WTC11 (cell line): ENCODE measurements around the gene EML4. TPM values are rescaled to one million over a fixed set of nuclear protein-coding genes. Genes with fewer than 3 reads are reported as not detected.
A peak's percentile ranks its signal among the peaks of the same experiment; 100 is the strongest.

Experiments
- ATAC-seq: fragments of 200-7000 bp; cut with Tn5 transposase; 2 replicates; pipeline ENCODE4 v1.10.0; 2021; ENCODE audit warnings: mild to moderate bottlenecking, moderate library complexity
- CTCF ChIA-PET: fragments of 300-600 bp; sonication (Branson Sonifier 250); formaldehyde crosslinking; loops from one replicate; lab custom pipeline; 2021; ENCODE audit warnings: antibody characterized with exemption; lab: Charles Lee
- POLR2A ChIA-PET: fragments of 350-600 bp; sonication (Branson Sonifier 250); formaldehyde crosslinking; loops from one replicate; lab custom pipeline; 2021; ENCODE audit warnings: antibody characterized with exemption; lab: Charles Lee
- DNase-seq: peaks from one replicate; pipeline ENCODE4 v3.0.0; 2021; ENCODE audit warnings: low spot score
- H3K27ac Mint-ChIP-seq: 2 replicates; pipeline ENCODE4 v1.8.0; 2021; ENCODE audit warnings: mixed read lengths
- H3K27me3 Mint-ChIP-seq: 2 replicates; pipeline ENCODE4 v1.8.0; 2021; ENCODE audit warnings: low read depth, mild to moderate bottlenecking, moderate library complexity, mixed read lengths
- H3K36me3 Mint-ChIP-seq: 2 replicates; pipeline ENCODE4 v1.8.0; 2021; ENCODE audit warnings: mixed read lengths
- H3K4me1 Mint-ChIP-seq: 2 replicates; pipeline ENCODE4 v1.8.0; 2022; ENCODE audit warnings: mixed read lengths
- H3K4me3 Mint-ChIP-seq: 2 replicates; pipeline ENCODE4 v1.8.0; 2021; ENCODE audit warnings: mild to moderate bottlenecking, moderate library complexity, mixed read lengths
- H3K9me3 Mint-ChIP-seq: 2 replicates; pipeline ENCODE4 v1.8.0; 2021; ENCODE audit warnings: mixed read lengths
- ATF1 ChIP-seq: sonication (generic); formaldehyde crosslinking; IDR thresholded peaks from 2 replicates; pipeline ENCODE4 v1.8.1; 2023; ENCODE audit warnings: mild to moderate bottlenecking, moderate library complexity, missing genetic modification reagents
- CREM ChIP-seq: sonication (generic); formaldehyde crosslinking; IDR thresholded peaks from 2 replicates; pipeline ENCODE4 v1.8.1; 2022; ENCODE audit warnings: mild to moderate bottlenecking, missing genetic modification reagents, moderate library complexity
- ELF4 ChIP-seq: sonication (generic); formaldehyde crosslinking; IDR thresholded peaks from 2 replicates; pipeline ENCODE4 v1.8.1; 2022; ENCODE audit warnings: low read depth, mild to moderate bottlenecking, moderate library complexity, missing genetic modification reagents
- ESRRA ChIP-seq: sonication (generic); formaldehyde crosslinking; IDR thresholded peaks from 2 replicates; pipeline ENCODE4 v1.8.1; 2022; ENCODE audit warnings: mild to moderate bottlenecking, missing genetic modification reagents, borderline replicate concordance
- FOXJ3 ChIP-seq: sonication (generic); formaldehyde crosslinking; IDR thresholded peaks from 2 replicates; pipeline ENCODE4 v1.9.0; 2021; ENCODE audit warnings: missing genetic modification reagents, mild to moderate bottlenecking, borderline replicate concordance
- FOXK1 ChIP-seq: sonication (generic); formaldehyde crosslinking; IDR thresholded peaks from 2 replicates; pipeline ENCODE4 v1.8.0; 2022; ENCODE audit warnings: mild to moderate bottlenecking, moderate library complexity, missing genetic modification reagents
- FOXP1 ChIP-seq: sonication (generic); formaldehyde crosslinking; IDR thresholded peaks from 2 replicates; pipeline ENCODE4 v1.8.0; 2022; ENCODE audit warnings: missing genetic modification reagents, mild to moderate bottlenecking, moderate library complexity, borderline replicate concordance
- NFE2L1 ChIP-seq: sonication (generic); formaldehyde crosslinking; IDR thresholded peaks from 2 replicates; pipeline ENCODE4 v1.8.1; 2023; ENCODE audit warnings: missing genetic modification reagents
- NFYB ChIP-seq: sonication (generic); formaldehyde crosslinking; conservative IDR thresholded peaks from 2 replicates; pipeline ENCODE4 v1.8.0; 2022; ENCODE audit warnings: low read depth, missing genetic modification reagents
- SMAD3 ChIP-seq: sonication (generic); formaldehyde crosslinking; IDR thresholded peaks from 2 replicates; pipeline ENCODE4 v1.8.0; 2022; ENCODE audit warnings: missing genetic modification reagents, mild to moderate bottlenecking, borderline replicate concordance
- SP1 ChIP-seq: sonication (generic); formaldehyde crosslinking; conservative IDR thresholded peaks from 2 replicates; pipeline ENCODE4 v1.8.1; 2022; ENCODE audit warnings: missing genetic modification reagents
- TEAD1 ChIP-seq: sonication (generic); formaldehyde crosslinking; IDR thresholded peaks from 2 replicates; pipeline ENCODE4 v1.8.0; 2022; ENCODE audit warnings: mild to moderate bottlenecking, missing genetic modification reagents
- ZNF416 ChIP-seq: fragments of 250-450 bp; sonication (Bioruptor Pico); IDR thresholded peaks from 2 replicates; pipeline ENCODE4 v1.9.0; 2021; ENCODE audit warnings: mild to moderate bottlenecking, inconsistent platforms
- ZNF423 ChIP-seq: fragments of 250-450 bp; sonication (Bioruptor Pico); IDR thresholded peaks from 2 replicates; pipeline ENCODE4 v2.1.2; 2022; ENCODE audit warnings: mild to moderate bottlenecking, moderate library complexity
- total RNA-seq: library from RNA; stranded (reverse); gene quantifications from 3 replicates; pipeline ENCODE4 v1.2.3, GENCODE V29; 2021
- TF ChIP-seq, protein P1 (sequence below): fragments of 250-450 bp; sonication (Bioruptor Pico); IDR thresholded peaks from 2 replicates; pipeline ENCODE4 v1.9.0; 2021; ENCODE audit warnings: moderate library complexity, mild to moderate bottlenecking, inconsistent platforms, borderline replicate concordance
- TF ChIP-seq, protein P2 (sequence below): sonication (generic); formaldehyde crosslinking; IDR thresholded peaks from 2 replicates; pipeline ENCODE4 v1.8.1; 2022; ENCODE audit warnings: low read depth, missing genetic modification reagents, borderline replicate concordance
- TF ChIP-seq, protein P3 (sequence below): sonication (generic); formaldehyde crosslinking; IDR thresholded peaks from 2 replicates; pipeline ENCODE4 v1.8.1; 2022; ENCODE audit warnings: low read depth, mild to moderate bottlenecking, moderate library complexity, missing genetic modification reagents, borderline replicate concordance
- TF ChIP-seq, protein P4 (sequence below): sonication (generic); formaldehyde crosslinking; IDR thresholded peaks from 2 replicates; pipeline ENCODE4 v1.8.0; 2022; ENCODE audit warnings: missing genetic modification reagents
- TF ChIP-seq, protein P5 (sequence below): fragments of 200-600 bp; IDR thresholded peaks from 2 replicates; pipeline ENCODE4 v1.8.0; 2022; ENCODE audit warnings: antibody characterized with exemption
- TF ChIP-seq, protein P6 (sequence below): sonication (generic); formaldehyde crosslinking; IDR thresholded peaks from 2 replicates; pipeline ENCODE4 v1.8.0; 2022; ENCODE audit warnings: mild to moderate bottlenecking, missing genetic modification reagents

EML4 gene
- total RNA-seq, 1 experiment from 2014 or later = 89.9 TPM

DNA sequence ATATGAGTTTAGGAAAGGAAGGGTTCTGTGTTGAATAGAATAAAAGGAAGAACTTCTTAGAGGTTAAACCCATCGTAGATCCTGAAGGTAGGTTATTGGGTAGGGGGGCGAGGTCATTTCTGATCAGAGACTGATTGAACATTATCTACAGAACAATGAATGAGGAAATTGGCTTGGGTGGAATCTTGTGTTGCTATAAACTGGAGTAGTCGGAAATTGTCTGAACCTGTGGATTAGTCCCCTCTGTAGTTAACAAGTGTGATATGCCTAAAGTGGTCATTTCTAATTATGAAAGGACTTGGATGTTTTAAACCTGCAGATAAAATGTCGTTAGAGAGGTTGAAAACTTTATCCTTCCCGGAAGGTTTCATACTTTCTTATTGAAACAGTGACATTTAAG, 42.1 kb downstream of the EML4 start:
- CTCF ChIA-PET = interaction anchor here (0.8 kb wide), 1 partner anchor 156 kb away, joined by 3 read pairs; no protein-coding TSS in a partner anchor
- H3K9me3 Mint-ChIP-seq = no peaks in the 10 kb centered on the region
- no peak for ATAC-seq
- no peak for DNase-seq
- no peaks in the 10 kb centered on the region for H3K27me3 Mint-ChIP-seq
- peaks cover 25% of the 10 kb centered on the region for H3K4me1 Mint-ChIP-seq
- no peak overlapping the region for H3K4me3 Mint-ChIP-seq
- POLR2A ChIA-PET = no interaction called here
- H3K27ac Mint-ChIP-seq = peak overlapping the region; percentile 4; the same call in 1 of the 2 replicates
- TF ChIP-seq ZNF416 = no peak
- H3K36me3 Mint-ChIP-seq = no peaks in the 10 kb centered on the region

DNA sequence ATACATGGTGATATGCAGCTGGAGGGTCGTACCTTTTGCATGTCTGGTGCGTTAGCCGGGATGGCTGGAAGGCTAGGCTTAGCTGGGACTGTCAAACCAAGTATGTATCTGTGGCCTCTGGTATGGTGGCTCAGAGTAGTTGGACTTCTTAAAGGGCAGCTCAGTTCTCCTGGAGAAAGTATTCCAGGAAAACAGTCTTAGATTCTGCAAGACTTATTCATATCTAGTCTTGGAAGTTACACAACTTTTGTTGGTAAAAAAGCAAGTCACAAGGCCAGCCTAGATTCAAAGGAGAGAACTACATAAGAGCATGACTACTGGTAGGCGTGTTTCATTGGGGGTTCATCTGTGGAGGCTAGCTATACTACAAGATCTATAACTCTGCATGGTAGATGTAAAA, 45.5 kb downstream of the EML4 start:
- H3K36me3 Mint-ChIP-seq = peaks cover 8% of the 10 kb centered on the region
- CTCF ChIA-PET = no interaction called here
- peaks cover 7% of the 10 kb centered on the region for H3K9me3 Mint-ChIP-seq
- POLR2A ChIA-PET = no interaction called here
- peak overlapping the region; percentile 44; the same call in 1 of the 2 replicates for H3K27ac Mint-ChIP-seq
- no peak for TF ChIP-seq NFE2L1 (CRISPR knock-in tag)
- no peak for TF ChIP-seq TEAD1 (CRISPR knock-in tag)
- TF ChIP-seq, protein P1, sequence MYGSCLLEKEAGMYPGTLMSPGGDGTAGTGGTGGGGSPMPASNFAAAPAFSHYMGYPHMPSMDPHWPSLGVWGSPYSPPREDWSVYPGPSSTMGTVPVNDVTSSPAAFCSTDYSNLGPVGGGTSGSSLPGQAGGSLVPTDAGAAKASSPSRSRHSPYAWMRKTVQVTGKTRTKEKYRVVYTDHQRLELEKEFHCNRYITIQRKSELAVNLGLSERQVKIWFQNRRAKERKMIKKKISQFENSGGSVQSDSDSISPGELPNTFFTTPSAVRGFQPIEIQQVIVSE = no peak
- TF ChIP-seq, protein P2, sequence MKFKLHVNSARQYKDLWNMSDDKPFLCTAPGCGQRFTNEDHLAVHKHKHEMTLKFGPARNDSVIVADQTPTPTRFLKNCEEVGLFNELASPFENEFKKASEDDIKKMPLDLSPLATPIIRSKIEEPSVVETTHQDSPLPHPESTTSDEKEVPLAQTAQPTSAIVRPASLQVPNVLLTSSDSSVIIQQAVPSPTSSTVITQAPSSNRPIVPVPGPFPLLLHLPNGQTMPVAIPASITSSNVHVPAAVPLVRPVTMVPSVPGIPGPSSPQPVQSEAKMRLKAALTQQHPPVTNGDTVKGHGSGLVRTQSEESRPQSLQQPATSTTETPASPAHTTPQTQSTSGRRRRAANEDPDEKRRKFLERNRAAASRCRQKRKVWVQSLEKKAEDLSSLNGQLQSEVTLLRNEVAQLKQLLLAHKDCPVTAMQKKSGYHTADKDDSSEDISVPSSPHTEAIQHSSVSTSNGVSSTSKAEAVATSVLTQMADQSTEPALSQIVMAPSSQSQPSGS (CRISPR knock-in tag) = no peak
- TF ChIP-seq, protein P3, sequence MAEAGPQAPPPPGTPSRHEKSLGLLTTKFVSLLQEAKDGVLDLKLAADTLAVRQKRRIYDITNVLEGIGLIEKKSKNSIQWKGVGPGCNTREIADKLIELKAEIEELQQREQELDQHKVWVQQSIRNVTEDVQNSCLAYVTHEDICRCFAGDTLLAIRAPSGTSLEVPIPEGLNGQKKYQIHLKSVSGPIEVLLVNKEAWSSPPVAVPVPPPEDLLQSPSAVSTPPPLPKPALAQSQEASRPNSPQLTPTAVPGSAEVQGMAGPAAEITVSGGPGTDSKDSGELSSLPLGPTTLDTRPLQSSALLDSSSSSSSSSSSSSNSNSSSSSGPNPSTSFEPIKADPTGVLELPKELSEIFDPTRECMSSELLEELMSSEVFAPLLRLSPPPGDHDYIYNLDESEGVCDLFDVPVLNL (CRISPR knock-in tag) = no peak
- TF ChIP-seq CREM = no peak
- TF ChIP-seq ESRRA (CRISPR knock-in tag) = no peak
- TF ChIP-seq SP1 (CRISPR knock-in tag) = no peak
- no peak for TF ChIP-seq FOXP1 (CRISPR knock-in tag)
- TF ChIP-seq ATF1 (CRISPR knock-in tag) = no peak
- TF ChIP-seq, protein P4, sequence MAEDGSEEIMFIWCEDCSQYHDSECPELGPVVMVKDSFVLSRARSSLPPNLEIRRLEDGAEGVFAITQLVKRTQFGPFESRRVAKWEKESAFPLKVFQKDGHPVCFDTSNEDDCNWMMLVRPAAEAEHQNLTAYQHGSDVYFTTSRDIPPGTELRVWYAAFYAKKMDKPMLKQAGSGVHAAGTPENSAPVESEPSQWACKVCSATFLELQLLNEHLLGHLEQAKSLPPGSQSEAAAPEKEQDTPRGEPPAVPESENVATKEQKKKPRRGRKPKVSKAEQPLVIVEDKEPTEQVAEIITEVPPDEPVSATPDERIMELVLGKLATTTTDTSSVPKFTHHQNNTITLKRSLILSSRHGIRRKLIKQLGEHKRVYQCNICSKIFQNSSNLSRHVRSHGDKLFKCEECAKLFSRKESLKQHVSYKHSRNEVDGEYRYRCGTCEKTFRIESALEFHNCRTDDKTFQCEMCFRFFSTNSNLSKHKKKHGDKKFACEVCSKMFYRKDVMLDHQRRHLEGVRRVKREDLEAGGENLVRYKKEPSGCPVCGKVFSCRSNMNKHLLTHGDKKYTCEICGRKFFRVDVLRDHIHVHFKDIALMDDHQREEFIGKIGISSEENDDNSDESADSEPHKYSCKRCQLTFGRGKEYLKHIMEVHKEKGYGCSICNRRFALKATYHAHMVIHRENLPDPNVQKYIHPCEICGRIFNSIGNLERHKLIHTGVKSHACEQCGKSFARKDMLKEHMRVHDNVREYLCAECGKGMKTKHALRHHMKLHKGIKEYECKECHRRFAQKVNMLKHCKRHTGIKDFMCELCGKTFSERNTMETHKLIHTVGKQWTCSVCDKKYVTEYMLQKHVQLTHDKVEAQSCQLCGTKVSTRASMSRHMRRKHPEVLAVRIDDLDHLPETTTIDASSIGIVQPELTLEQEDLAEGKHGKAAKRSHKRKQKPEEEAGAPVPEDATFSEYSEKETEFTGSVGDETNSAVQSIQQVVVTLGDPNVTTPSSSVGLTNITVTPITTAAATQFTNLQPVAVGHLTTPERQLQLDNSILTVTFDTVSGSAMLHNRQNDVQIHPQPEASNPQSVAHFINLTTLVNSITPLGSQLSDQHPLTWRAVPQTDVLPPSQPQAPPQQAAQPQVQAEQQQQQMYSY (CRISPR knock-in tag) = no peak
- no peak for TF ChIP-seq ELF4
- no peak for TF ChIP-seq FOXK1 (CRISPR knock-in tag)
- no peak for TF ChIP-seq NFYB (CRISPR knock-in tag)
- TF ChIP-seq, protein P5, sequence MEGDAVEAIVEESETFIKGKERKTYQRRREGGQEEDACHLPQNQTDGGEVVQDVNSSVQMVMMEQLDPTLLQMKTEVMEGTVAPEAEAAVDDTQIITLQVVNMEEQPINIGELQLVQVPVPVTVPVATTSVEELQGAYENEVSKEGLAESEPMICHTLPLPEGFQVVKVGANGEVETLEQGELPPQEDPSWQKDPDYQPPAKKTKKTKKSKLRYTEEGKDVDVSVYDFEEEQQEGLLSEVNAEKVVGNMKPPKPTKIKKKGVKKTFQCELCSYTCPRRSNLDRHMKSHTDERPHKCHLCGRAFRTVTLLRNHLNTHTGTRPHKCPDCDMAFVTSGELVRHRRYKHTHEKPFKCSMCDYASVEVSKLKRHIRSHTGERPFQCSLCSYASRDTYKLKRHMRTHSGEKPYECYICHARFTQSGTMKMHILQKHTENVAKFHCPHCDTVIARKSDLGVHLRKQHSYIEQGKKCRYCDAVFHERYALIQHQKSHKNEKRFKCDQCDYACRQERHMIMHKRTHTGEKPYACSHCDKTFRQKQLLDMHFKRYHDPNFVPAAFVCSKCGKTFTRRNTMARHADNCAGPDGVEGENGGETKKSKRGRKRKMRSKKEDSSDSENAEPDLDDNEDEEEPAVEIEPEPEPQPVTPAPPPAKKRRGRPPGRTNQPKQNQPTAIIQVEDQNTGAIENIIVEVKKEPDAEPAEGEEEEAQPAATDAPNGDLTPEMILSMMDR = no peak
- no peak for TF ChIP-seq SMAD3 (CRISPR knock-in tag)
- TF ChIP-seq, protein P6, sequence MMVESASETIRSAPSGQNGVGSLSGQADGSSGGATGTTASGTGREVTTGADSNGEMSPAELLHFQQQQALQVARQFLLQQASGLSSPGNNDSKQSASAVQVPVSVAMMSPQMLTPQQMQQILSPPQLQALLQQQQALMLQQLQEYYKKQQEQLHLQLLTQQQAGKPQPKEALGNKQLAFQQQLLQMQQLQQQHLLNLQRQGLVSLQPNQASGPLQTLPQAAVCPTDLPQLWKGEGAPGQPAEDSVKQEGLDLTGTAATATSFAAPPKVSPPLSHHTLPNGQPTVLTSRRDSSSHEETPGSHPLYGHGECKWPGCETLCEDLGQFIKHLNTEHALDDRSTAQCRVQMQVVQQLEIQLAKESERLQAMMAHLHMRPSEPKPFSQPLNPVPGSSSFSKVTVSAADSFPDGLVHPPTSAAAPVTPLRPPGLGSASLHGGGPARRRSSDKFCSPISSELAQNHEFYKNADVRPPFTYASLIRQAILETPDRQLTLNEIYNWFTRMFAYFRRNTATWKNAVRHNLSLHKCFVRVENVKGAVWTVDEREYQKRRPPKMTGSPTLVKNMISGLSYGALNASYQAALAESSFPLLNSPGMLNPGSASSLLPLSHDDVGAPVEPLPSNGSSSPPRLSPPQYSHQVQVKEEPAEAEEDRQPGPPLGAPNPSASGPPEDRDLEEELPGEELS (CRISPR knock-in tag) = no peak
- TF ChIP-seq FOXJ3 (CRISPR knock-in tag) = no peak
- no peak for TF ChIP-seq ZNF423 (CRISPR knock-in tag)
- TF ChIP-seq, all 79 proteins: peak for 0
- Mint-ChIP-seq H3K4me1 (peaks cover 31% of the 10 kb centered on the region), H3K27me3 (no peaks in the 10 kb centered on the region), H3K4me3 (no peak overlapping the region)
- no peak for ATAC-seq
- DNase-seq = no peak
